ENCODE data around the gene ZDHHC22. TPM values are rescaled to one million over a fixed set of nuclear protein-coding genes. Genes with fewer than 3 reads are reported as not detected.
A peak's percentile ranks its signal among the peaks of the same experiment; 100 is the strongest.

ZDHHC22 gene
- total RNA-seq, 1 donor = not detected

DNA sequence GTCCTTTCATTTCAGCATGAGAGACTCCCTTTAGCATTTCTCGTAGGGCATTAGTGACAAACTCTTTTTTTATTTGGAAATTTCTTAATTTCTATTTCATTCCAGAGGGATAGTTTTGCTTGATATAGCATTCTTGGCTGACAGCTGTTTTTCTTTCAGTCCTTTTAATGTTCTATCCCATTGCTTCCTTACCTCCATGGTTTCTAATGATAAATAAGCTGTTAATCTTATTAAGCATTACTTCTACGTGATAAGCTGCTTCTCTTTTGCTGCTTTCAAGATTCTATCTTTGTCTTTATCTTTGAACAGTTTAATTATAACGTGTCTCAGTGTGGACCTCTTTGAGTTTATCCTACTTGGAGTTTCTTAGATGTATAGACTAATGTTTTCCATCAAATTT is 28.5 kb upstream of the ZDHHC22 start:
- no peak overlapping the region for H3K27ac ChIP-seq (ENCODE audit: low read depth, low read length)
- H2AFZ ChIP-seq (ENCODE audit: low read length) = no peak overlapping the region
- H4K20me1 ChIP-seq (ENCODE audit: insufficient read depth, low read length) = no peaks in the 10 kb centered on the region
- DNase-seq (ENCODE audit: insufficient read length, low spot score, missing footprints) = no peak
- H3K4me3 ChIP-seq (ENCODE audit: insufficient read depth, low read length) = no peak overlapping the region
- no peak for TF ChIP-seq CTCF (IDR thresholded peaks at IDR 0.05; ENCODE audit: extremely low read depth, low read depth, low read length)
- H3K9me3 ChIP-seq (ENCODE audit: low read depth, low read length) = peaks cover 2% of the 10 kb centered on the region
- H3K4me1 ChIP-seq (ENCODE audit: insufficient read depth, low read length) = peaks cover 4% of the 10 kb centered on the region
- no peaks in the 10 kb centered on the region for H3K79me2 ChIP-seq (ENCODE audit: insufficient read depth, low read length)
- no peaks in the 10 kb centered on the region for H3K27me3 ChIP-seq (ENCODE audit: insufficient read depth, low read length)
- H3K36me3 ChIP-seq (ENCODE audit: insufficient read depth, low read length) = no peaks in the 10 kb centered on the region
- H3K4me2 ChIP-seq (ENCODE audit: insufficient read depth, low read length) = no peak overlapping the region

- H3K27me3 ChIP-seq (ENCODE audit: insufficient read depth, low read length) = no peaks in the 10 kb centered on the region
- TF ChIP-seq CTCF (IDR thresholded peaks at IDR 0.05; ENCODE audit: extremely low read depth, low read depth, low read length) = no peak
Observed at GRCh38 chr14:77161011-77161410, 19.4 kb upstream of the ZDHHC22 start.

DNA sequence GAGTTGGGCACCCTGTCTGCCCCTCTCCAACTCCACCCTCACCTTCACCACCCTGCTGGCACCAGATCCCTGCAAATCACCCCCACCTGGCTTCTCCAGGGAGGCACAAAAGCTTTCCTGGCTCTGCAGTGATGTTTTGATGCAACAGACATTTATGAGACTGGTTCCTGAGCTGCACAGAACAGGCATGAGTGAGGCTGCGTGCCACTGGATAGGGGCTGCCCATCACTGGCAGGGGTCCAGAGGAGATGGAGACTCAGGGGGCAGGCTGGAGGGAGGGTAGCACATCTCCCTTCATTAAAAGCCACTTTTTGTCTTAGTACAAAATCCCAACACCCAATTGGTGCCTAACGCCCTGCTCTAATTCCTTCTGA is 17.3 kb upstream of the ZDHHC22 start:
- Histone ChIP-seq H3K27ac (ENCODE audit: low read depth, low read length) (no peak overlapping the region), H4K20me1 (ENCODE audit: insufficient read depth, low read length) (no peaks in the 10 kb centered on the region), H3K4me2 (ENCODE audit: insufficient read depth, low read length) (no peak overlapping the region), H3K4me3 (ENCODE audit: insufficient read depth, low read length) (no peak overlapping the region), H3K4me1 (ENCODE audit: insufficient read depth, low read length) (peaks cover 3% of the 10 kb centered on the region), H3K79me2 (ENCODE audit: insufficient read depth, low read length) (no peaks in the 10 kb centered on the region), H3K36me3 (ENCODE audit: insufficient read depth, low read length) (no peaks in the 10 kb centered on the region), H3K27me3 (ENCODE audit: insufficient read depth, low read length) (peaks cover 10% of the 10 kb centered on the region), H3K9me3 (ENCODE audit: low read depth, low read length) (no peaks in the 10 kb centered on the region), H2AFZ (ENCODE audit: low read length) (peak overlapping the region; percentile 13)
- no peak for TF ChIP-seq CTCF (IDR thresholded peaks at IDR 0.05; ENCODE audit: extremely low read depth, low read depth, low read length)
- peak; percentile 3 for DNase-seq (ENCODE audit: insufficient read length, low spot score, missing footprints)

More at GRCh38 chr14:77161011-77161410, 19.4 kb upstream of the ZDHHC22 start:
- H2AFZ ChIP-seq (ENCODE audit: low read length) = no peak overlapping the region
- H3K79me2 ChIP-seq (ENCODE audit: insufficient read depth, low read length) = no peaks in the 10 kb centered on the region
- H3K4me3 ChIP-seq (ENCODE audit: insufficient read depth, low read length) = no peak overlapping the region
- H3K27ac ChIP-seq (ENCODE audit: low read depth, low read length) = no peak overlapping the region
- H3K4me2 ChIP-seq (ENCODE audit: insufficient read depth, low read length) = no peak overlapping the region
- peak; percentile 10 for DNase-seq (ENCODE audit: insufficient read length, low spot score, missing footprints)
- H3K4me1 ChIP-seq (ENCODE audit: insufficient read depth, low read length) = peaks cover 3% of the 10 kb centered on the region
- H3K36me3 ChIP-seq (ENCODE audit: insufficient read depth, low read length) = no peaks in the 10 kb centered on the region
- H3K9me3 ChIP-seq (ENCODE audit: low read depth, low read length) = no peaks in the 10 kb centered on the region
- no peaks in the 10 kb centered on the region for H4K20me1 ChIP-seq (ENCODE audit: insufficient read depth, low read length)

GRCh38 chr14:77158175-77158881 is 16.7 kb upstream of the ZDHHC22 start:
- no peak overlapping the region for H3K4me3 ChIP-seq (ENCODE audit: insufficient read depth, low read length)
- H2AFZ ChIP-seq (ENCODE audit: low read length) = peak overlapping the region; percentile 13
- H3K36me3 ChIP-seq (ENCODE audit: insufficient read depth, low read length) = no peaks in the 10 kb centered on the region
- H4K20me1 ChIP-seq (ENCODE audit: insufficient read depth, low read length) = no peaks in the 10 kb centered on the region
- H3K27me3 ChIP-seq (ENCODE audit: insufficient read depth, low read length) = peaks cover 15% of the 10 kb centered on the region
- H3K27ac ChIP-seq (ENCODE audit: low read depth, low read length) = no peak overlapping the region
- H3K79me2 ChIP-seq (ENCODE audit: insufficient read depth, low read length) = no peaks in the 10 kb centered on the region
- peak overlapping the region; percentile 23 for H3K4me2 ChIP-seq (ENCODE audit: insufficient read depth, low read length)
- no peak for TF ChIP-seq CTCF (IDR thresholded peaks at IDR 0.05; ENCODE audit: extremely low read depth, low read depth, low read length)
- peak; percentile 93 for DNase-seq (ENCODE audit: insufficient read length, low spot score, missing footprints)
- H3K9me3 ChIP-seq (ENCODE audit: low read depth, low read length) = no peaks in the 10 kb centered on the region
- H3K4me1 ChIP-seq (ENCODE audit: insufficient read depth, low read length) = peaks cover 3% of the 10 kb centered on the region

Measured in osteoblast (primary cell).